ENCODE measurements around the gene ERF.

ERF gene

GRCh38 chr19:42207767-42208271 is 47.1 kb downstream of the ERF start:
- Histone ChIP-seq H3K4me1 (ENCODE audit: control insufficient read depth in 1 of 2, insufficient read depth in 1 of 2, low read depth in 1 of 2, low read length in 1 of 2) (peaks cover 35 to 53% of the 10 kb centered on the region in 2 experiments), H3K36me3 (peaks cover 100% of the 10 kb centered on the region), H3K9me3 (no peaks in the 10 kb centered on the region), H3K27ac (peak overlapping the region; percentile 67), H3K27me3 (no peaks in the 10 kb centered on the region), H3K4me3 (ENCODE audit: low read depth in 1 of 2, low read length in 1 of 2) (no peak overlapping the region)
- no peak for TF ChIP-seq CTCF (IDR thresholded peaks at IDR 0.05)

- Histone ChIP-seq H3K36me3 (peaks cover 95% of the 10 kb centered on the region), H3K27ac (peak overlapping the region; percentile 67), H3K4me1 (ENCODE audit: control insufficient read depth in 1 of 2, insufficient read depth in 1 of 2, low read depth in 1 of 2, low read length in 1 of 2) (peaks cover 41 to 55% of the 10 kb centered on the region in 2 experiments), H3K27me3 (no peaks in the 10 kb centered on the region), H3K9me3 (no peaks in the 10 kb centered on the region), H3K4me3 (ENCODE audit: low read depth in 1 of 2, low read length in 1 of 2) (no peak overlapping the region)
- no peak for TF ChIP-seq CTCF (IDR thresholded peaks at IDR 0.05)
Observed at GRCh38 chr19:42206871-42207755, 47.8 kb downstream of the ERF start.

GRCh38 chr19:42204664-42205063 is 50.3 kb downstream of the ERF start:
- Histone ChIP-seq H3K9me3 (no peaks in the 10 kb centered on the region), H3K36me3 (peaks cover 88% of the 10 kb centered on the region), H3K4me3 (ENCODE audit: low read depth in 1 of 2, low read length in 1 of 2) (no peak overlapping the region), H3K4me1 (ENCODE audit: control insufficient read depth in 1 of 2, insufficient read depth in 1 of 2, low read depth in 1 of 2, low read length in 1 of 2) (peaks cover 65 to 72% of the 10 kb centered on the region in 2 experiments), H3K27ac (peak overlapping the region; percentile 100), H3K27me3 (no peaks in the 10 kb centered on the region)
- no peak for TF ChIP-seq CTCF (IDR thresholded peaks at IDR 0.05)

GRCh38 chr19:42203700-42204099 is 51.2 kb downstream of the ERF start:
- Histone ChIP-seq H3K4me1 (ENCODE audit: control insufficient read depth in 1 of 2, insufficient read depth in 1 of 2, low read depth in 1 of 2, low read length in 1 of 2) (peaks cover 75 to 82% of the 10 kb centered on the region in 2 experiments), H3K9me3 (no peaks in the 10 kb centered on the region), H3K36me3 (peaks cover 88% of the 10 kb centered on the region), H3K4me3 (ENCODE audit: low read depth in 1 of 2, low read length in 1 of 2) (no peak overlapping the region), H3K27ac (peak overlapping the region; percentile 100), H3K27me3 (no peaks in the 10 kb centered on the region)
- TF ChIP-seq CTCF (IDR thresholded peaks at IDR 0.05): no peak

- Histone ChIP-seq H3K36me3 (peaks cover 80% of the 10 kb centered on the region), H3K27ac (peak overlapping the region; percentile 100)
Observed at GRCh38 chr19:42202290-42202880, 52.5 kb downstream of the ERF start.

More at GRCh38 chr19:42202290-42202880, 52.5 kb downstream of the ERF start:
- peak; percentile 7 for TF ChIP-seq CTCF (IDR thresholded peaks at IDR 0.05)
- H3K4me3 ChIP-seq (ENCODE audit: low read depth in 1 of 2, low read length in 1 of 2): peak overlapping the region; percentile 66 to 78
- H3K4me1 ChIP-seq (ENCODE audit: control insufficient read depth in 1 of 2, insufficient read depth in 1 of 2, low read depth in 1 of 2, low read length in 1 of 2): peaks cover 77 to 82% of the 10 kb centered on the region in 2 experiments
- H3K27me3 ChIP-seq: no peaks in the 10 kb centered on the region
- H3K9me3 ChIP-seq: no peaks in the 10 kb centered on the region

Data from neutrophil (primary cell).